Stimulated activated CD8-positive, alpha-beta memory T cell treated with anti-CD3 and anti-CD28 coated beads, Interleukin-12 subunit alpha, Interleukin-12 subunit beta, amount 100 ng/mL, for 24 hours (primary cell): ENCODE data around the gene NT5DC3.
"Not testable (repeated sequence)": the region's sequence is repeated elsewhere in the genome, so short reads cannot be mapped to it uniquely, and the experiment has no call there.

ENCODE experiments used
- DNase-seq: peaks from one replicate; pipeline ENCODE4 v3.0.0-alpha.2; 2020; ENCODE audit errors: extremely low read depth

NT5DC3 gene

GRCh38 chr12:103855896-103856657 is 15.0 kb upstream of the NT5DC3 start:
- DNase-seq, result no peak

DNA sequence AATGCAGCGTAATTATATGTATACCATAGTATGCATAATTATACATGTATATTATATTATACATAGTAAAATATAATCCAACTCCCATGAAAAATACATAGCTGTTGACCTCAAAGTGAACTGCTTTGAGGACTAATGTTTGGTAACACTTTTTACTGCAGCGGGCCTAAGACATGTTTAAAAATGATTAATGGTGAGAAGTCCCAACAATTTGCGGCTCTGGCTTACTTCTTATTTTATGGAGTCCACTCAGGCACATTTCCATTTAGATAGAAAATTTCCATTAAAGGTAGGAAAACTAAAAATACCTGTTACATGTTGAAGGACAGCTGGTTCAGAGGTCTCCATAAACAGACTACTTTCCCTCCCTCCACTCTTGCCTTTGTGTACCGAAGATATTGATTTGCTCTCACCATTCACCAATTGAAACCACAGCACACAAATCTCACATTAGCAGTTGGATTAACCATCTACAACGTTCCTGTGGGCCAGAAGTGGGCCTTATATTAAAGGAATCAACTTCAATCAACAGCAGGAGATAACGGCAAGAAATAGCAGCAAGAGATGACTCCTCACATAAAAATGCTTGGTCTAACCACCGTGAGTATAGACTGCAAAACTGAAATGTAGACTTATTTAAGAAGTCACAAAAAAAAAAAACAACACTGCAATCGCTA is 14.1 kb upstream of the NT5DC3 start:
- no peak for DNase-seq

DNA sequence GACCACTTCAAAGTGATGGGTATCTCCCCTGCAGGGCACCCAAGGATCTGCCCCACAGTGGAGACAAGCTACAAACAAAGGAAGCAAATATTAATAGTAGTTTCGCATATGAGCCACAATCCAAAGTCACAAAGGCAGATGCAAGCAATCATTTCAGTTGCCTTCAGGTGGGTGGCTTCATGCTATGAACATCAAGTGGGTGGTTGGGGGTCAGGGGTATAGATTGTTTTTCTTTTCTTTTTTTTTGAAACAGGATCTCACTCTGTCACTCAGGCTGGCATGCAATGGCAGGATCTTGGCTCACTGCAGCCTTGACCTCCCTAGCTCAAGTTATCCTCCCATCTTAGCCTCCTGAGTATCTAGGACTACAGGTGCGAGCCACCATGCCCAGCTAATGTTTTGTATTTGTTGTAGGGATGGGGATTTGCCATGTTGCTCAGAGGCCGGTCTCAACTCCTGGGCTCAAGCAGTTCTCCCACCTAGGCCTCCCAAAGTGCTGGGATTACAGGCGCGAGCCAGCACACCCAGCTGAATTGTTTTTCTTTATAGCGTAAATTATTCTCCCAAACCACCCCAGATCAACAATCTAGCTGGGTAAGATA is 13.4 kb upstream of the NT5DC3 start:
- DNase-seq, result no peak

DNA sequence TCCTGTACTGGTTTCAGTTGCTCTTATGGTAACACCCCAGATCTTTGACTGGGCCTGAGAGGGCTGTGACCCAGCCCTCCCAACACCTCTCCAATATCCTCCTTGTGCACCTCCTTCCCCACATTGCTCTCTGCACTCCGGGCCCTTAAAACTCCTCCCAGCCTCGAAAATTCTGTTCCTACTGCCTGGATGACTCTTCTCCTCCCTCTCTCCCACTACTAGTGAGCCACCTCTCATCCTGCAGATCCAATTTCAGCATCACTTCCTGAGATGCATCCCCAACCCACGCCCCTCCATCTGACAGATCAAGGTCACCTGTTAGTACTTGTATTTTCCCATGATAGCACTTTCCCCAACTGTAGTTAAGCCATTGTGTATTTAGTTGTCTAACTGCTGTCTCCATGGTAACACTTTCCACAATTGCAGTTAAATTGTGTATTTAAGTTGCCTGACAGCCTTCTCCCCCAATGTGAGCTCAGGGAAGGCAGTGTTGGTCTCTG is 11.5 kb upstream of the NT5DC3 start:
- DNase-seq, result no peak

GRCh38 chr12:103851127-103851526 is 10.1 kb upstream of the NT5DC3 start:
- no peak for DNase-seq

DNA sequence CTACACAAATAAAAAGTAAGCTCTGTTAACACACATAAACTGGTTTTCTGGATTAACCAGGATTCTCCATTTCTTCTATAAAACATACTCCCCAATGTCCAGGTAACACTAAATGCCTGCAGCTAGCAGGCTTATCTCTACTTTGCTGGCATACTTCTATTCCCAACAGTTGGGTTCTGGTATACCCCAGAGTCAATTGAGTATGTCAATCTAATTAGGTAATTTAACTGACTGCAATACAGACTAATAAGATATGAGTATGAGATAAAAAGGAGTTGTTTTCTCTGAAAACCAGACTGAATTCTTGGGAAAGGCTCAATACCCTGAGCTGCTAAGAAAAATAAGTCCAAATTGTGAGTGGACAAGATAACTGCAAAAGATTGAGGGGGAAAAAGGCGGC is 9.4 kb upstream of the NT5DC3 start:
- DNase-seq, result no peak

DNA sequence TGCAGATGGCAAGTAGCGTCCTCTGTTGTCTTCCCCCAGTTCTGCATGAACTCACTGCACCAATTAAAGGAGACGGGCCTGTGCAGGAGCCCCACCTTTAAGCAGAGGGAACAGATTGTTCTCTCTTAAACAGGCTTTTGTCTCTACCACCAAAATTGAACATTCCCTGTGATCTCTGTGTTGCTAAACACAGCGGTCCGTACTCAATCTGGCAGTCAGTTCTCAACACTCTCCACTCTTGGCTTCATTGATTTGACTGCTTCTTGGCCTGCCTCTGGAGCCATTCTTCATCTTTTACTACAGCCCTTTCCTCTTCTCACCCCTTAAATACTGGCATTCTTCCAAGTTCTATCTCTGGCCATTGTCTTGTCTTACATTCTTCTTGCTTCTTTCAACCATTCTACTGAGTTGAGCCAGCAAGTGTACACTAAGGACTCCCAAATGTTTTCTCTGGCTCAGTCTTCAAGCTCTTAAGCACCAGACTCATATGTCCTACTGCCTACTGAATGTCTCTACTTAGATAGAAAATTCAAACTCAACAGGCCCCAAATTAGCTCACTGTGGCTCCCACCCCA is 8.0 kb upstream of the NT5DC3 start:
- DNase-seq, result no peak

DNA sequence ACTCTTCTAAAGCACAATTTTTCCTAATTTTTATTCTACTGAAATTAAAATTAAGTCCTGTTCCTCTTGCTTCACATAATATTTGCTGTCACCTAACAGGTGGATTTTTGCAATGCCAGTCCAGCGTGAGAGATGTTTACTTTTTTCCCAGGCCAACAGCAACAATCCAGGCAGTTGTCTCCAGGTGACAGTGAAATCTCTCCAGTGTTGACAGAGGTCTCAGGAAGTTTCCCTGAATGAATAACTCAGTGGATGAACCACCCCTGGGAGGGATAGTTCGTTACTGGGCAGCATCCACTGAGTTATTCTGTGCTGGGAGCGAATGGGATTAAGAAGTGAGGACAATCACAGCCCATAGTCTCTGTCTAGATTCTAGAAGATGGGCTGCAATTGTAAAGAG is 7.1 kb upstream of the NT5DC3 start:
- no peak for DNase-seq

GRCh38 chr12:103846415-103846814 is 5.4 kb upstream of the NT5DC3 start:
- DNase-seq, result no peak

GRCh38 chr12:103844305-103844704 is 3.3 kb upstream of the NT5DC3 start:
- no peak for DNase-seq

GRCh38 chr12:103841690-103842584 is 903 bp upstream of the NT5DC3 start:
- no peak for DNase-seq

- DNase-seq, result no peak
Measured at GRCh38 chr12:103840462-103840875, 565 bp downstream of the NT5DC3 start.

DNA sequence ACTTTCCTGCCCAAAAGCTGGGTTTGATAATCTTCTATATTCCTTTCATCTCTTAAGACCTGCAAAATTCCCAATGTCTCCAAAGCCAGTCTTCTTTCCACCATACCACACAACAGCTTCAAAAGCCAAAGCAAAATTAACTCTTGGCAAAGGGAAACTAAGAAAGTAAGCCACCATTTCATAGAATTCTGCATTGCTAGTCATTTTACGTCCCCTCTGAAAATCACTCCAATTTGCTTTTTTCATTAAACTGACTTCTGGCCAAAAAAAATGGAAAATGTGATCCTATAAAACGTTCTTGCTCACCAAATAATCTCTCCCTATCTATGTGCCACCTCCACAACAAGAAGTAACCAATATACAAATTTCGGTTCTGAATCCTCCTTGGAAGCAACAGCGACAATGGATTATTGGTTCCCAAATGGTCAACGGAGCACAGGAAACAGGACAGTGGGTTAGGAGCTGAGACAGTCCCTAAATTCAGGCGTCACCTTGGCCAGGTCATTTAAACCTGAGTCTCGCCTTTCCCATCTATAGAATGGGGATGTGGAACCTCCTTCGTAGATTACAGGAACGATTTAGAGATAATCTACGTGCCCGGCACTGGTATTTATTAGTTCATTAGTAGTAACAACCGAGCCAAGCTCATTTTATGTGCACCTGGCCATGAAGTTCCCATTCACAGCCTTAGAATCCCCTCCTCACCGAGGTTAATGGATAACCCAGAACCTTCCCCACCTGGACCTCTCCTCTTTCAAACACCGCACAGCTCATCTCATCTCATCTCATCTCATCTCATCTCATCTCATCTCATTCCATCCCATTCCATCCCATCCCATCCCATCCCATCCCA is 1.2 kb downstream of the NT5DC3 start:
- DNase-seq, result no peak

- DNase-seq, result no peak
Measured at GRCh38 chr12:103839103-103839502, 1.9 kb downstream of the NT5DC3 start.

DNA sequence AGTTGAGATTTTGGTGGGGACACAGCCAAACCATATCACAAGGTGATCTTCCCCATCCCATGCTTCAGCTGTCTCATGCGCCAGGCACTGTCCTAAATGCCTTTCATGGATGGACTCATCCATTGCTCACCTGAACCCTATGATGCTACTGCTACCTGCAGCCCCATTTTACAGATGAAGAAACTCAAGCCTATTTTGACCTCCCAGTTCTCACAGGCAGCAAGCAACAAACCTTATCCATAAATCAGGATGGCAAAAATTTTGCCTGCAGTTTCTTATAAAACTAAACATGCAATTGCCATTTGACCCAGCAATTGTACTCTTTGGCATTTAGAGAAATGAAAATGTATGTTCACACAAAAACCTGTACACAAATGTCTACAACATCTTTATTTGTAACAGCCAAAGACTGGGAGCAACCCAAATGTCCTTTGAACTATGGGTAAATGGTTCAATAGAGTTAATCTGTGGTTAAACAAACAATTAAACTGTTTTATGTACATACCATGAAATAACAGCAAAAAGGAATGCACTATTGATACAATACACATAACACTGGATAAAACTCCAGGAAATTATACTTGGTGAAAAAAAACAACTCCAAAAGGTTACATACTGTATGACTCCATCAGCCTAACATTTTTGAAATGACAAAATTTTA is 2.6 kb downstream of the NT5DC3 start:
- no peak for DNase-seq

DNA sequence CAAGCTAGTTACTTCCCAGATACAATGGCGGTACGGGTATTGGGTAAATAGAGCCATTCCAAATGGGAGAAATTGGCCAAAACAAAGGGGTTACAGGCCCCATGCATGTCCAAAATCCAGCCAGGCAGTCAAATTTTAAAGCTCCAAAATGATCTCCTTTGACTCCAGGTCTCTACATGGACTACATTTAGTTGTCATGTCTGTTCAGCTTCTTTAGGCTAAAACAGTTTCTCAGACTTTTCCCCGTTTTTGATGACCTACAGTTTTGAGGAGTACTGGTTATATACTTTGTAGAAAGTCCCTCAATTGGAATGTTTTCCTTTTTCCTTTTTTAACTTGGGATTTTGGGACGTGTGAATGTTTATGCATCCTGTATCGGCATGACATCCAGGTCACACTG is 4.7 kb downstream of the NT5DC3 start:
- DNase-seq, result no peak

GRCh38 chr12:103835747-103836335 is 5.2 kb downstream of the NT5DC3 start:
- DNase-seq, result not testable (repeated sequence)

GRCh38 chr12:103834942-103835341 is 6.1 kb downstream of the NT5DC3 start:
- DNase-seq, result no peak

- no peak for DNase-seq
Measured at GRCh38 chr12:103833891-103834290, 7.1 kb downstream of the NT5DC3 start.
